SH-SY5Y (cell line): ENCODE measurements around the gene KCNT2.

Source experiments
- GATA2 ChIP-seq: IDR thresholded peaks from 2 replicates; pipeline ENCODE4 v1.6.1; 2011; ENCODE audit warnings: mild to moderate bottlenecking, low read depth, low read length
- GATA3 ChIP-seq: IDR thresholded peaks from 2 replicates; pipeline ENCODE4 v1.6.1; 2011; ENCODE audit warnings: low read depth, mild to moderate bottlenecking, low read length, moderate library complexity

GRCh38 chr1:196382383-196382782 is 225.9 kb downstream of the KCNT2 start:
- no peak for TF ChIP-seq GATA3
- no peak for TF ChIP-seq GATA2
